Measurements from ENCODE around the gene ABTB1.

The ABTB1 gene

GRCh38 chr3:127716384-127716783 lies 43.6 kb downstream of the ABTB1 start:
- no peak for DNase-seq (ENCODE audit: low read depth)
- no peak overlapping the region for H3K4me3 ChIP-seq (replicated peaks; ENCODE audit: low read depth, low read length)
- no peak for TF ChIP-seq CTCF (IDR thresholded peaks at IDR 0.05; ENCODE audit: low read length, missing control alignments)

- no peak for TF ChIP-seq CTCF (IDR thresholded peaks at IDR 0.05; ENCODE audit: low read length, missing control alignments)
- no peak for DNase-seq (ENCODE audit: low read depth)
- H3K4me3 ChIP-seq (replicated peaks; ENCODE audit: low read depth, low read length): no peak overlapping the region
Measured at GRCh38 chr3:127717357-127718244, 44.8 kb downstream of the ABTB1 start.

- TF ChIP-seq CTCF (IDR thresholded peaks at IDR 0.05; ENCODE audit: low read length, missing control alignments): peak; percentile 18
- no peak for DNase-seq (ENCODE audit: low read depth)
- no peak overlapping the region for H3K4me3 ChIP-seq (replicated peaks; ENCODE audit: low read depth, low read length)
Measured at GRCh38 chr3:127718245-127718915, 45.6 kb downstream of the ABTB1 start.

- H3K4me3 ChIP-seq (replicated peaks; ENCODE audit: low read depth, low read length): no peak overlapping the region
- TF ChIP-seq CTCF (IDR thresholded peaks at IDR 0.05; ENCODE audit: low read length, missing control alignments): no peak
- no peak for DNase-seq (ENCODE audit: low read depth)
Measured at GRCh38 chr3:127718916-127719290, 46.2 kb downstream of the ABTB1 start.

GRCh38 chr3:127719369-127719768 lies 46.6 kb downstream of the ABTB1 start:
- no peak for TF ChIP-seq CTCF (IDR thresholded peaks at IDR 0.05; ENCODE audit: low read length, missing control alignments)

GRCh38 chr3:127720161-127720823 lies 47.5 kb downstream of the ABTB1 start:
- H3K4me3 ChIP-seq (replicated peaks; ENCODE audit: low read depth, low read length): no peak overlapping the region
- TF ChIP-seq CTCF (IDR thresholded peaks at IDR 0.05; ENCODE audit: low read length, missing control alignments): no peak
- DNase-seq (ENCODE audit: low read depth): no peak

More at GRCh38 chr3:127719369-127719768, 46.6 kb downstream of the ABTB1 start:
- no peak for DNase-seq (ENCODE audit: low read depth)
- H3K4me3 ChIP-seq (replicated peaks; ENCODE audit: low read depth, low read length): no peak overlapping the region

Data from fibroblast of pulmonary artery (primary cell).